Progenitor cell of endocrine pancreas (in vitro differentiated cells): ENCODE data around the gene LRRC28. TPM values are rescaled to one million over a fixed set of nuclear protein-coding genes. Genes with fewer than 3 reads are reported as not detected.

Source experiments
- DNase-seq: peaks from one replicate; pipeline ENCODE4 v3.0.0; 2021; ENCODE audit warnings: low spot score; ENCODE audit not compliant: unreplicated experiment
- H3K27ac Mint-ChIP-seq: 2 replicates; pipeline ENCODE4 v1.8.0; 2021; ENCODE audit warnings: mild to moderate bottlenecking, moderate library complexity, mixed read lengths
- H3K27me3 Mint-ChIP-seq: 2 replicates; pipeline ENCODE4 v1.8.0; 2021; ENCODE audit warnings: mixed read lengths
- H3K36me3 Mint-ChIP-seq: 2 replicates; pipeline ENCODE4 v1.8.0; 2022; ENCODE audit warnings: mixed read lengths; ENCODE audit not compliant: insufficient read depth
- H3K4me1 Mint-ChIP-seq: 2 replicates; pipeline ENCODE4 v1.8.0; 2021; ENCODE audit warnings: low read depth, mixed read lengths
- H3K4me3 Mint-ChIP-seq: 2 replicates; pipeline ENCODE4 v1.8.0; 2021; ENCODE audit warnings: low read depth, mild to moderate bottlenecking, moderate library complexity, mixed read lengths
- H3K9me3 Mint-ChIP-seq: 2 replicates; pipeline ENCODE4 v1.8.0; 2021; ENCODE audit warnings: low read depth, mixed read lengths
- long read RNA-seq: library from polyadenylated mRNA; unstranded; transcript quantifications from one replicate; pipeline ENCODE4 v2.0.0, GENCODE V29; 2020
- total RNA-seq: library from RNA; stranded (reverse); gene quantifications from 2 replicates; pipeline ENCODE4 v1.2.1, GENCODE V29; 2021
- TF ChIP-seq, protein P1 (sequence below): fragments of 200-600 bp; sonication (generic); IDR thresholded peaks from one replicate; pipeline ENCODE4 v1.5.0; 2021; ENCODE audit warnings: antibody characterized with exemption, mild to moderate bottlenecking; ENCODE audit not compliant: unreplicated experiment

LRRC28 gene
- 36.5 and 44.9 TPM in 2 replicates for total RNA-seq
- long read RNA-seq, full-length matches to known transcripts = 31 of 70 reads
- long read RNA-seq, partial matches to known transcripts = 8 of 70 reads
- long read RNA-seq, other reads (novel, unspliced or antisense) = 31 of 70 reads

- TF ChIP-seq, protein P1, sequence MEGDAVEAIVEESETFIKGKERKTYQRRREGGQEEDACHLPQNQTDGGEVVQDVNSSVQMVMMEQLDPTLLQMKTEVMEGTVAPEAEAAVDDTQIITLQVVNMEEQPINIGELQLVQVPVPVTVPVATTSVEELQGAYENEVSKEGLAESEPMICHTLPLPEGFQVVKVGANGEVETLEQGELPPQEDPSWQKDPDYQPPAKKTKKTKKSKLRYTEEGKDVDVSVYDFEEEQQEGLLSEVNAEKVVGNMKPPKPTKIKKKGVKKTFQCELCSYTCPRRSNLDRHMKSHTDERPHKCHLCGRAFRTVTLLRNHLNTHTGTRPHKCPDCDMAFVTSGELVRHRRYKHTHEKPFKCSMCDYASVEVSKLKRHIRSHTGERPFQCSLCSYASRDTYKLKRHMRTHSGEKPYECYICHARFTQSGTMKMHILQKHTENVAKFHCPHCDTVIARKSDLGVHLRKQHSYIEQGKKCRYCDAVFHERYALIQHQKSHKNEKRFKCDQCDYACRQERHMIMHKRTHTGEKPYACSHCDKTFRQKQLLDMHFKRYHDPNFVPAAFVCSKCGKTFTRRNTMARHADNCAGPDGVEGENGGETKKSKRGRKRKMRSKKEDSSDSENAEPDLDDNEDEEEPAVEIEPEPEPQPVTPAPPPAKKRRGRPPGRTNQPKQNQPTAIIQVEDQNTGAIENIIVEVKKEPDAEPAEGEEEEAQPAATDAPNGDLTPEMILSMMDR = no peak
- Mint-ChIP-seq H3K27me3 (no peaks in the 10 kb centered on the region), H3K4me3 (no peak within 1 kb of the TSS)
Observed at GRCh38 chr15:99250857-99251841, at the start of gene LRRC28. Gene LRRC28, plus strand, starts transcription at chr15:99251481. Its CDS starts 4,477 bp downstream, at chr15:99255958.

GRCh38 chr15:99202176-99202552 lies 49.1 kb upstream of the LRRC28 start:
- DNase-seq = no peak
- Mint-ChIP-seq H3K27me3 (no peaks in the 10 kb centered on the region), H3K4me1 (peaks cover 6% of the 10 kb centered on the region), H3K27ac (no peak overlapping the region), H3K9me3 (peaks cover 11% of the 10 kb centered on the region), H3K36me3 (peaks cover 27% of the 10 kb centered on the region), H3K4me3 (no peak overlapping the region)
- TF ChIP-seq, protein P1 = no peak

More at GRCh38 chr15:99250857-99251841, at the start of gene LRRC28:
- Mint-ChIP-seq H3K27ac (peak within 1 kb of the TSS; percentile 96), H3K9me3 (no peaks in the 10 kb centered on the region), H3K4me1 (peaks cover 14% of the 10 kb centered on the region), H3K36me3 (no peaks in the 10 kb centered on the region)
- peak; percentile 93 for DNase-seq

GRCh38 chr15:99207672-99208071 lies 43.6 kb upstream of the LRRC28 start:
- H3K27me3 Mint-ChIP-seq = no peaks in the 10 kb centered on the region
- H3K36me3 Mint-ChIP-seq = peaks cover 17% of the 10 kb centered on the region
- TF ChIP-seq, protein P1 = no peak
- H3K27ac Mint-ChIP-seq = no peak overlapping the region
- no peak for DNase-seq
- H3K4me3 Mint-ChIP-seq = no peak overlapping the region
- peaks cover 11% of the 10 kb centered on the region for H3K9me3 Mint-ChIP-seq
- H3K4me1 Mint-ChIP-seq = no peaks in the 10 kb centered on the region

DNA sequence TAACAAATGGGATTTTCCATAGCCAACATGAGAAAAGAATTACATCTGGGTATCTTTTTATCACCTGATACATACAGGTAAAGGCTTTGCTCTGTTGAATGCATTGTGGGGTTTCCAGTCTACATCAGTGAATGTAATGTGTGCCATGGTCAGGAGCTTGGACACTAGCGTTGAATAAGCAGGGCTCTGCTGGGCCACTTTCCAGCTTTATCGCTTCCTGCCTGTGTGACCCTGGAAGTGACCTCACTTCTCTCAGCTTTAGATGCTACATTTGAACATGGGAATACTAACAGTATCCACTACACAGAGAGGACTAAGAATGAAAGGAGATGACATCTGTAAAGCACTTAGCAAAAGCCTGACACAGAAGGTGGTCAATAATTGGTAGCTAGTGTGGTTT lies 42.0 kb upstream of the LRRC28 start:
- H3K4me3 Mint-ChIP-seq = no peak overlapping the region
- no peak overlapping the region for H3K27ac Mint-ChIP-seq
- H3K4me1 Mint-ChIP-seq = no peaks in the 10 kb centered on the region
- peaks cover 14% of the 10 kb centered on the region for H3K36me3 Mint-ChIP-seq
- peaks cover 11% of the 10 kb centered on the region for H3K9me3 Mint-ChIP-seq
- H3K27me3 Mint-ChIP-seq = no peaks in the 10 kb centered on the region
- TF ChIP-seq, protein P1 = no peak
- no peak for DNase-seq

DNA sequence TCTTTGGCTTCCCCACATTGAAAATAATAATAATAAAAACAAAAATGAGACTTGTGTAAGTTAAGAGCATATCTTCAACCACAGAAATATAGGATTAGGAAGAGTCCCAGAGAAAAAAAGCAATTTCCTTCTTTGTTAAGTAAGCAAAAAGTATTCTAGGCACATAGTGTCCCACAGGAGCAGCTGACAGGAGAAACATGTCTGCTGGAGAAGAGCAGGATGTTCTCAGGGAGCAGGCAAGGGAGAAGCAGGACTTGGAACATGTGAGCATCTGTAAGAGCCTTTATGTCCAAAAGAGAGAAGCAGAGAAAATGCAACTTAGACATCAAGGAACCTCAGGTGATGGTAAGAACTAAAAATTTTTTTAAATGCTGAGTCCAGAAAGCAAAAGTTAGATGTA lies 40.9 kb upstream of the LRRC28 start:
- H3K9me3 Mint-ChIP-seq = peaks cover 7% of the 10 kb centered on the region
- H3K4me3 Mint-ChIP-seq = no peak overlapping the region
- H3K36me3 Mint-ChIP-seq = peaks cover 13% of the 10 kb centered on the region
- H3K4me1 Mint-ChIP-seq = no peaks in the 10 kb centered on the region
- no peaks in the 10 kb centered on the region for H3K27me3 Mint-ChIP-seq
- no peak for DNase-seq
- no peak overlapping the region for H3K27ac Mint-ChIP-seq
- TF ChIP-seq, protein P1 = no peak
